GM18909 (cell line): ENCODE measurements around the gene MYH13.

Experiments
- ATAC-seq: cut with Tn5 transposase; IDR thresholded peaks from one replicate; pipeline ENCODE4 v1.9.1; 2021; ENCODE audit warnings: mild to moderate bottlenecking; ENCODE audit not compliant: unreplicated experiment, poor library complexity

The MYH13 gene

GRCh38 chr17:10372906-10373305 is at the start of gene MYH13:
Gene MYH13 (minus strand): TSS chr17:10373006. CDS start chr17:10364530, 8,476 bp downstream.
- no peak for ATAC-seq

- no peak for ATAC-seq
These were observed 49.2 kb upstream of the MYH13 start, which contains the start of gene MYH8 for GRCh38 chr17:10421900-10422542. Gene MYH8 (minus strand): TSS chr17:10421950. CDS start chr17:10420227, 1,723 bp downstream.

GRCh38 chr17:10421211-10421610 is 48.4 kb upstream of the MYH13 start:
- ATAC-seq = no peak

GRCh38 chr17:10420811-10421210 is 48.0 kb upstream of the MYH13 start:
- ATAC-seq = no peak

DNA sequence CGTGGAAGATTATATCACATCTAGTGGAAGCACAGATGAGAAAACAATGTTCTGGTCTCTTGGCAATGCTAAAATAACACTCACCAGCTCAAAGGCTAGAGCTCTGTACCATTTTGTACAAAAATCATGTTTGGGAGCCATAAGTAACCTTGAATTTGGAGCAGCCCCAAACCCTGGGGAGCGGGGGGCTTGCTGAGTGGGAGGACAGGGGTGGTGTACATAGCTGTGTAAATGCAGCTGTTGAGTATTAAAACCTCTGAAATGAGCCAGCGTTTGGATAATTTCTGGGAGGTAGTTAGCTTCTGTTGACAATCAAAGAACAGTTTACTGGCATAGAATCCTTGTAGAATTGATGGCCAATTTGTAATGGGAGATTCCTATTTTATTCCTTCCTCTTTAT is 44.6 kb upstream of the MYH13 start:
- no peak for ATAC-seq

- ATAC-seq = no peak
These were observed 42.4 kb upstream of the MYH13 start for GRCh38 chr17:10415161-10415560.

- ATAC-seq = no peak
These were observed 30.8 kb upstream of the MYH13 start for GRCh38 chr17:10403589-10403988.

DNA sequence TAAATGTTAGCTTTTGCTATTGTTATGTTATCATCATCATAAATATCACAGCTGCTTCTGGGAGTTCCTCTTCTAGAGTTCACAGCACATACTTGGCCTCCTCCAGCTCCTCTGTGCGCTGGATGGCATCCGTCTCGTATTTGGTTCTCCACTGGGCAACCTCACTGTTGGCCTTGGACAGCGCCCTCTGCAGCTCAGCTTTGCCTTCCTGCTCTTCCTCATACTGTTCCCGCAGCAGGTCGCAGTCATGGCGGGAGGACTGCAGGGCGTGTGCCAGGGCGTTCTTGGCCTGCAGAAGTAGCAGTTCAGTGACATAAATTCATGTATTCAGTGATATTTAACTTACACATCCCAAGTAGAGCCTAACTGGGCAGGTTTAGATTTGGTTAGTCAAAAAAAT is 25.5 kb upstream of the MYH13 start:
- no peak for ATAC-seq

DNA sequence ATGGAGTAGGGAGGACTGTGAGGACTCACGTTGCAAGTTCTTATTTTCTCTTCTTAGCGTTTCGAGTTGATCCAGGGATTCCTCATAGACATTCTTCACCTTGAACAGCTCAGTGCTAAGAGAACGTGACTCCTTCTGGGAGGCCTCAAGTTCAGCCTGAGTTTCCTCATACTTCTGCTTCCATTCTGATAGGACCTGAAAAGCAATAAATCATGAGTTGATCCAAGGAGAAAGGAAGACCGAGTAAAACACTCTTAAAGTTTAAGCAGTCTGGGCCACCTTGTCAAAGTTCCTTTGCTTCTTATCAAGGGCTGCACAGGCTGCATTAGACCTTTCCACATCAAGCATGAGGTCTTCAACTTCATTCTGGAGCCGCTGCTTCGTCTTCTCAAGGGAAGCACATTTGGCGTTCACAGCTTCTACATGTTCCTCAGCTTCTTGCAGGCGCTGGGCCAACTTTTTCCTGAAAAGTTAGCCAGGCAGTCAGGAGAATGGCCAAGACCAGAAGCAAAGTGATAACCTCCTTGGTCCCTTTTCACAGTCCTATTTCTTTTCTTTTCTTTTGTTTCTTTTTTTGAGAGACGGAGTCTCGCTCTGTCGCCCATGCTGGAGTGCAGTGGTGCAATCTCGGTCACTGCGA is 23.8 kb upstream of the MYH13 start:
- ATAC-seq = no peak

GRCh38 chr17:10394201-10394887 is 21.5 kb upstream of the MYH13 start:
- no peak for ATAC-seq

- no peak for ATAC-seq
These were observed 20.1 kb upstream of the MYH13 start for GRCh38 chr17:10392880-10393279.

DNA sequence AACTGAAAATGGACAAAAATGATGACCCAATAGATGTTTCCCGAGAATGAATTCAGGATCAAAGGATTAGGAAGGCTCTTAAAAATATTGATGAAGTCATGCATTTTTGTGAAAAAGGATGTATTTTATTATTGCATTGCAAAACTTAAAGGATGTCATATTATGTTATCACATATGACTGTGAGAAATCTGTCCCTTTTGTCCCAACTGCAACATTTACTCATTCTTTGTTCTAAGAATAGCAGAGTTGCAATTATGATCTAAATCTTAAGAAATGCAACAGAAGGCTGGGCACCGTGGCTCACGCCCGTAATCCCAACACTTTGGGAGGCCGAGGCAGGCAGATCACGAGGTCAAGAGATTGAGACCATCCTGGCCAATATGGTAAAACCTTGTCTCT is 13.1 kb upstream of the MYH13 start:
- no peak for ATAC-seq

DNA sequence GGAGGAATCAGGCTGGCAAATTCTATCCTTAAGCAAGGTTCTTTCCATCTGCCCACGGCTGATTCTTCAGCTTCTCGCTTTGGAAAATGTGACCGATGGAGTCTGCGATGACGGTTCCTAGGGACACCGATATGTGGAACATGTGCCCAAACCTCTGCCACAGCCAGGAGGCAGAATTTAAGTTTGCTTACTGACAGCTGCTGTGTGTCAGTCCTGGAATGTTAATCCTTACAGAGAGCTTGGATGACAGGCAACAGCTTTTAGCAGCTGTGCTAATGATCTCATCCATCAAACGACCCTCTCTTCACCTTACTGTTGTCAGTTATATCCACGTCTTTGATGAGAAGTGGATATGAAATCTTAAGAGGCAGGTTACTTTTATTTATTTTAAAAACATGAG is 11.4 kb upstream of the MYH13 start:
- ATAC-seq = no peak

DNA sequence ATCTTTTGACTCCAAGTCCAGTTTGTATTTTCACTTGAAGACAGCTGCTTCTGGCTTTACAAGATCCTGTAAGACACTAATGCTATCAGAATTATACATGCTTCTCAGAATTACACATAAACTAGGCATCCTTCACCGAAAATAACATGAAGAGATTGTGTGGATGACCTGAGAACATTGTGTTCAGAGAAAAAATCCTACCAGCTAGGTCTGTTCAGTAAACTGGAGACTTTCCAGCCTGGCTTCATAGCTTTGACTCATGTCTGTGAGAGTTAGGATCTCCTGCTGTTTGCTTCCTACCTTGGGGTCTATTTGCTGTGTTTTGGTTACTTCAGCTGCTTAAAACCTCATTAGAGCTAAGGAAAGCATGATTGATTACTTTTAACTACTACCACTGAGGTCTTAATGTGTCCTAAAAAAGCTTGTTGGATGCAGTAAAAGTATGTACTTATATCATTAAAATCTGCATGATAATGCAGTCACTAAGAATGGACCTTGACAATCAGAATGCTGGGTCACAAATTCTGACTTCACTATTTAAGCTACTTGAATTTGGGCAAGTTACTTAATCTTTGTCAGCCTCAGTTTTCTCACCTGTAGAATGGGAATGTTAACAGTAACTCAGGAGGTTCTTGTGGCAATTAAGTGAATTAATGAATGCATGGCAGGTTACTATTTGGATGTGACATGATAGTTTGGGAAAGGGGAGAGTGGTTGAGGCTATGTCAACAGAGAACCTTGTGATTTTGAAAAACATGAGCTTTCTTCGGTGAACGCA is 8.0 kb upstream of the MYH13 start:
- ATAC-seq = no peak

DNA sequence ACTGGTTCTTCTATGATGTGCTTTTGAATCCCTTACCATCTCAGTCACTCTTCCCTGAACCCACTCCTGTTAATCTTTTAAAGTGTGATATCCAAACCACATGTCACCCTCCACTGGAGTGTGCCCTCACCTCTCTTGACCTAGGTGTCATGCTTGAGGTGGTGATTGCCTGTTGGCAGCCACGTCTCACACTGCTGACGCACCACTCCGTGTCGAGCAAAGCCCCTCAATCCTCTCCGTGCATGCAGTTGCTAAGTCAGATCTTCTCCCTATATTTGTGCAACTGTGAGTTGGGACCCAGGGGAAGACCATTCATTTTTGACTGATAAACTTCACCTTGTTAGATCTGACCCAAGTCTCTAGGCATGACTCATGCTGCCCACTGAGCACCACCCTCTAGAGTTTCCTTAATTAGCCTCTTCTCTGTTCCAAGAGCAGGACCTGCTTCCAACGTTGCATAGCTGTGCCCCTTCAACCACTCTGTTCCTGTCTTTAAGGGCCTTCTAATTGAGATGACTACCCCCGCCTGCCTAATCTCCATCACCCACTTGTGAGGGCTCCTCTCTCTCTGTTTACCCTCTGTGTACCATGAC is 2.7 kb downstream of the MYH13 start:
- ATAC-seq = no peak

DNA sequence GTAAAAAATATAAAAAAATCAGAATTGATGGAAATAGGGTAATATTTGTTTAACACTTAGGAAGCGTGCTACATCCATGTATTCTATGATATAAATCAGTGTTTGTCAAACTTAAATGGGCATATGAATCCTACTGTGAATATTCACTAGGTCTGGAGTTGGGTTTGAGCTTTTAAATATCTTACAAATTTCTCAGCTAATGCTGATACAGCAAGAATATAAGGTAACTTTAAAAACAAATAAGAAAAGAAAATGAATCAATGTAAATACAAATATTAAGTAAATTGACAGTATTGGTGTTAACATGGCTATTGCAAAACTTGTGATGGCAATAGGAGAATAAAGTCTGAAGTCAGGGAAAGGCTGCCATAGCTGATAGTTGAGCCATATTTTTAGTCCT is 3.6 kb downstream of the MYH13 start:
- ATAC-seq = no peak

- ATAC-seq = no peak
These were observed 4.2 kb downstream of the MYH13 start for GRCh38 chr17:10368561-10368960.

DNA sequence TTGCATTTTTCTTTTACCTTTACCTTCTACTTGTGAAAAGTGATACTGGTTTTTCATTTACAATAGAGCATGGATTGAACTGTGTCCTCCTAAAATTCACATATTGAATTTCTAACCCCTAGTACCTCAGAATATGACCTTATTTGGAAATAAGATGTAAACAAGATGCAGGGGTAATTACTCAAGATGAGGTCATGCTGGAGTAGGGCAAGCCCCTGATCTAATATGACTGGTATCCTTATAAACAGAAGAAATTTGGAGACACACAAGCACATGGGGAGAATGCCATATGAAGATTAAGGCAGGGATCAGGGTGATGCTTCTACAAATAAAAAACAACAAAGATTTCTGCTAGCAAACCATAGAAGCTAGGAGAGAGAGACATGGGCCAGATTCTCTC is 12.2 kb downstream of the MYH13 start:
- ATAC-seq = no peak

GRCh38 chr17:10357768-10358167 is 15.0 kb downstream of the MYH13 start:
- no peak for ATAC-seq

DNA sequence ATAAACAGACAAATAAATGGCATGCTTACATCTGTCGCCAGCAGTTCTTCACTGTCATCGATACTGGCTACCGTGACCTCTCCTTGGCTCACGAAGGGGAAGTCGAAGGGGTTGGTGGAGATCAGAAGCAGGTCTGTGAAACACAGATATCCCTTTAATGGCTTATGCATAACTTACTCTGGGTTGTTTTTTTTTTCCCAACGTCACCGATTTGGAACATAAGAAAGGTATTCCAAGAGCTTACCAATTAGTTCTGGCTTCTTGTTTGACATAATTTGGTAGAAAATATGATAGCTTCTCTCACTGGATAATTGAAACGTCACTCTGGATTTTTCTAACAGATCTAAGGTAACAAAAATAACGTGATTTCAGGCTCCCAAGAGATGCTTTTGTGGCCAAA is 18.2 kb downstream of the MYH13 start:
- ATAC-seq = no peak
